ENCODE measurements around the gene C1orf159.
"Not testable (repeated sequence)": the region's sequence is repeated elsewhere in the genome, so short reads cannot be mapped to it uniquely, and the experiment has no call there.

Gene C1orf159

DNA sequence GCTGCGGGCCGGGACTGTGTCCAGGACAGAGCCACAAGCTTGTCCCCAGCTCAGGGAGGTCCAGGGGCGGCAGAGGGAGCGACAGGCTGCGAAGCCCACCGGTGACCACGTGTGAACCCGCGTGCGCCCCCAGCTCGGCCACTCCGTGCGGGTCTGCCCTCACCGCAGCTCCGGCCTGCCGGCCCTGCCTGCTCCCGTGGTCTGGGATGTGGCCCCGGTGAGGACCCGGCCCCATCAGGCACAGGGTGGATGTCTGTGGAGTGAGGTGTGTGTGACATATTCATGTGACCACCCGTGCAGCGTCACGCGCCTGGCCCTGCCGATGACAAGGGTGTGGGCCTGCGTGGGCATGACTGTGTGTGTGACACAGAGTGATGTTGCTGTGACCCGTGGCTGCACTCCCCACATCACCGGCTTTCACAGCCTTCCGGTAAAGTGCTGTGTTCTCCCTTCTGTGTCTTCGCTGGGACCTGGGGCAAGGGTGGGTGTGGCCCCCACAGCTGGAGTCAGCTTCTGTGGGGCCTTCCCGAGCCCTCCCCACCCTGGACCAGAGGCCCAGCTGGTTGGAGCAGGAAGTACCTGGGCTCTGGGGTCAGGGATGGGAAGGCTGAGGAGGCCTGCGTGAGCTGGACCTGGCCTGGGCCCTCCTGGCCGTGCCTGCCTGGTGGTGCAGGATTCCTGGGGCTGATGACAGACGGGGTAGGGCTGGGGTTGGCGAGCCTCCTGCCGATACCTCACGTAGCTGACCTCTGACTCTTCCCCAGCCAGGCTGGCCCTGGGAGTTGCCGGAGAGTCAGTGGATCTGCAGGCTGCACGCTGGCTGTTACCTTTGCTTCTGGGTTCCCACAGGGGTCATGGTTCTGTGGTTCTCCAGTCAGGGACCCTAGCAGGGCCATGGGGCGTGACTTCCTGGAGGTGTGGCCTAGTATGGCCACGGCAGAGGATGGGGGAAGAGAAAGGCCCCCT lies 45.9 kb downstream of the C1orf159 start:
- no peak overlapping the region for H3K27ac ChIP-seq (ENCODE audit: low read length)
- no peak for DNase-seq (ENCODE audit: low read depth, low spot score)
- H3K36me3 ChIP-seq (ENCODE audit: control insufficient read depth, insufficient read depth, low read length): no peaks in the 10 kb centered on the region
- no CpG with 5 or more reads among the region's 40 CpGs for WGBS (ENCODE audit: insufficient coverage, insufficient read length)
- H3K4me1 ChIP-seq (ENCODE audit: control insufficient read depth, insufficient read depth, low read length): peaks cover 5% of the 10 kb centered on the region; the same call in 1 of the 2 replicates
- peak overlapping the region; percentile 70; the same call in 1 of the 2 replicates for H3K4me3 ChIP-seq (ENCODE audit: low read length)
- no peaks in the 10 kb centered on the region for H3K9me3 ChIP-seq (ENCODE audit: control insufficient read depth, insufficient read depth, low read length)
- H3K27me3 ChIP-seq (ENCODE audit: control insufficient read depth, insufficient read depth, low read length): peaks cover 3% of the 10 kb centered on the region; the same call in 1 of the 2 replicates

DNA sequence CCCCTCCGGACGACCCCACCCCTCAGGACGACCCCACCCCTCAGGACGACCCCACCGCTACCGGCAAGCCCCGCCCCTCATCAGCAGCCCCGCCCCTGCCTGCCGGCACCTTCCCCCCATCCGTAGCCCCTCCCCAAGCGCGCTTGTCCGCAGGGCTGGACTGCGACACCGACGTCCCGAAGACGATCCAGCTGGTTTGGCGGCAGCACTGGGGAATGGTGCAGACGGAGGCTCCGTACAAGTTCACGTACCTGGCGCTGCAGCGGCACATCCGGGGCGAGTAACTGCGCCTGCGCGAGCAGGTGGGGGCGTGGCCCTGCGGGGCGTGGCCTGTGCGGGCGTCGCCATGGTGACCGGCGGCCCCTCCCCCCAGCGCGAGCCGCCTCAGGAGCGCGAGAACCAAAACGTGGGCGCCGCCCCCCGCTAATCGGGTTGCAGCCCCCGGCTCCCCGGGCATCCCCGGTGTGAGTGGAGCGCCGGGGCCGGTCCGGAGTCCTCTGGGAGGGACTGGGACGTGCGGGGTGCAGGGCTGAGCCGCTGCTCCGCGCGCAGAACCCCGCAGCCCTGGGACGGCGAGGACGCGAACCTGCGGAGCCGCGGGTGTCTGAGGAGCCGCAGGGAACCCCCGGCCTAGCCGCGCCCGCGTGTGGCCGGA lies 46.7 kb downstream of the C1orf159 start:
- H3K27ac ChIP-seq (ENCODE audit: low read length): no peak overlapping the region
- H3K9me3 ChIP-seq (ENCODE audit: control insufficient read depth, insufficient read depth, low read length): no peaks in the 10 kb centered on the region
- no CpG with 5 or more reads among the region's 75 CpGs for WGBS (ENCODE audit: insufficient coverage, insufficient read length)
- no peaks in the 10 kb centered on the region for H3K36me3 ChIP-seq (ENCODE audit: control insufficient read depth, insufficient read depth, low read length)
- H3K4me3 ChIP-seq (ENCODE audit: low read length): peak overlapping the region; percentile 70; the same call in 1 of the 2 replicates
- peaks cover 7% of the 10 kb centered on the region; the same call in 1 of the 2 replicates for H3K4me1 ChIP-seq (ENCODE audit: control insufficient read depth, insufficient read depth, low read length)
- peaks cover 3% of the 10 kb centered on the region; the same call in 1 of the 2 replicates for H3K27me3 ChIP-seq (ENCODE audit: control insufficient read depth, insufficient read depth, low read length)
- DNase-seq (ENCODE audit: low read depth, low spot score): no peak

DNA sequence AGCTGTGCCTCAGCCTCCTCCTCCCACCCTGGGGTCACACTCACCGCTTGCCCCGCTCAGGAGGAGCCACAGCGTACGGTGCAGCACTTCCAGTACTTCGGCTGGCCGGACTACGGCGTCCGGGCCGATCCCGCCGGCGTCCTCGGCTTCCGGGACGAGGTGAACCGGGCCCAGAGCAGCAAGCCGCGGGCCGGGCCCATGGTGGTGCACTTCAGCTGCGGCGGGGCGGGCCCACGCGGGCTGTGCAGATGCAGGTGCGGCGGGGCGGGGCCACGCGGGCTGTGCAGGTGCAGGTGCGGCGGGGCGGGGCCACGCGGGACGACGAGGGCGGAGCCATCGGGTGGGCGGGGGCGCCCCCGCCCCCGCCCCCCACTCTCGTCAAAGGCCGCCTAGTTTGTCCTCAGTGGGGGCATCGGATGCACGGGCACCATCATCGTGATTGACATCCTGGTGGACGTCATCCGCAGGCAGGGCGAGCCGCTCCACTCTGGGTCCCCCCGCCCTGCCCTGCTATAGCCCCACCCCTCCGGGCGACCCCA lies 47.3 kb downstream of the C1orf159 start:
- Histone ChIP-seq H3K9me3 (ENCODE audit: control insufficient read depth, insufficient read depth, low read length) (no peaks in the 10 kb centered on the region), H3K36me3 (ENCODE audit: control insufficient read depth, insufficient read depth, low read length) (no peaks in the 10 kb centered on the region), H3K27me3 (ENCODE audit: control insufficient read depth, insufficient read depth, low read length) (peaks cover 3% of the 10 kb centered on the region; the same call in 1 of the 2 replicates), H3K4me3 (ENCODE audit: low read length) (peak overlapping the region; percentile 70; the same call in 1 of the 2 replicates), H3K27ac (ENCODE audit: low read length) (no peak overlapping the region), H3K4me1 (ENCODE audit: control insufficient read depth, insufficient read depth, low read length) (peaks cover 12% of the 10 kb centered on the region; the same call in 1 of the 2 replicates)
- no peak for DNase-seq (ENCODE audit: low read depth, low spot score)
- no CpG with 5 or more reads among the region's 55 CpGs for WGBS (ENCODE audit: insufficient coverage, insufficient read length)

DNA sequence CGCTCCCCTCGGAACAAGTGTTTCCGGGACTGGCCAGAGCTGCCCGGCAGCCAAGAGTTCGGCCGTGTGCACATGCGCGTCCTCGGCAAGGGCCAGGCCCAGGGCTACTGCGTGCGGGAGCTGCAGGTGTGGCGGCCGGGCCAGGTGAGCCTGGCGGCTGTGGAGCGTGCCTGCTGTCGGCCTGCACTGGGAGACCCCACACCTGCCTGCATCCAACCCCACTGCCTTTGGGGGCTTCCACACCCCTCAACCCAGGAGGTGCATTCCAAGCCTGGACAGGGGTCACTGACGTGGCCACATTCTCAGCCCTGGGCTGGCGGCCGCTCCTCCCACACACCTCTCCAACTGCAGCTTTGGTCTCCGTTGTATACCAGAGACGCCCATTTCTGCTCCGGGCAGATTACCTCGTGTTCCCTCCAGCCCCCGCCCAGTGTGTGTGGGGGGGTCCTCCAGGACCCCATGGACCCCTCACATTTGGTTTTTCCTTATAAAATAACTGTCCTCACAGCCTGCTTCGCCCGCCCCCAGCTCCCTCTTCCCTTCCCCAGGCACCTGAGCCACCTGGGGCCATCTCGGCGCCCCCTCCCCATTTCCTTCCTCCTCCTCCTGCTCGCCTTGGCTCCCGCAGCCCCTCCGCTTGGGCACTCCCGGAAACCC lies 47.9 kb downstream of the C1orf159 start:
- Histone ChIP-seq H3K27me3 (ENCODE audit: control insufficient read depth, insufficient read depth, low read length) (peaks cover 3% of the 10 kb centered on the region; the same call in 1 of the 2 replicates), H3K27ac (ENCODE audit: low read length) (no peak overlapping the region), H3K4me3 (ENCODE audit: low read length) (peak overlapping the region; percentile 70; the same call in 1 of the 2 replicates)

DNA sequence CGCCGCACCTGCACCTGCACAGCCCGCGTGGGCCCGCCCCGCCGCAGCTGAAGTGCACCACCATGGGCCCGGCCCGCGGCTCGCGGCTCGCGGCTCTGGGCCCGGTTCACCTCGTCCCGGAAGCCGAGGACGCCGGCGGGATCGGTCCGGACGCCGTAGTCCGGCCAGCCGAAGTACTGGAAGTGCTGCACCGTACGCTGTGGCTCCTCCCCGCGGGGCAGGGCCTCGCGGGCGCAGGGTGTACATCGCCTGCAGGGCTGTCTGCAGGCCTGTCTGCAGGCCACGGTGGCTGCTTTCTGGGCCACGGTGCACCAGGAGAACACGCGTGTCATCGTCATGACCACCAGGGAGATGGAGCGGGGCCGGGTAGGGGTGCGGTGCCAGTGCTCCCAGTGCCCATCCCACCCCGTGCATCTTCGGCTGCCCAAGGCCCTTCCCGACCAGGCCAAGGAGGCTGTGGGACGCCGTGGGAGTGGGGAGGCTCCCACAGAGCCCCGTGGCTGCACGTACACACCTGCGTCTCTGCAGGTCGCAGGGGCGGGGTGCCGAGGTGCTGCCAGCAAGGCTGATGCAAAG lies 48.5 kb downstream of the C1orf159 start:
- no peaks in the 10 kb centered on the region for H3K36me3 ChIP-seq (ENCODE audit: control insufficient read depth, insufficient read depth, low read length)
- WGBS (ENCODE audit: insufficient coverage, insufficient read length): no CpG with 5 or more reads among the region's 54 CpGs
- DNase-seq (ENCODE audit: low read depth, low spot score): no peak
- H3K27ac ChIP-seq (ENCODE audit: low read length): no peak overlapping the region
- no peaks in the 10 kb centered on the region for H3K9me3 ChIP-seq (ENCODE audit: control insufficient read depth, insufficient read depth, low read length)
- H3K27me3 ChIP-seq (ENCODE audit: control insufficient read depth, insufficient read depth, low read length): peaks cover 3% of the 10 kb centered on the region; the same call in 1 of the 2 replicates
- peaks cover 12% of the 10 kb centered on the region; the same call in 1 of the 2 replicates for H3K4me1 ChIP-seq (ENCODE audit: control insufficient read depth, insufficient read depth, low read length)
- H3K4me3 ChIP-seq (ENCODE audit: low read length): no peak overlapping the region

More for the DNA sequence above, 47.9 kb downstream of the C1orf159 start:
- H3K9me3 ChIP-seq (ENCODE audit: control insufficient read depth, insufficient read depth, low read length): no peaks in the 10 kb centered on the region
- H3K36me3 ChIP-seq (ENCODE audit: control insufficient read depth, insufficient read depth, low read length): no peaks in the 10 kb centered on the region
- no CpG with 5 or more reads among the region's 32 CpGs for WGBS (ENCODE audit: insufficient coverage, insufficient read length)
- no peak for DNase-seq (ENCODE audit: low read depth, low spot score)
- peaks cover 12% of the 10 kb centered on the region; the same call in 1 of the 2 replicates for H3K4me1 ChIP-seq (ENCODE audit: control insufficient read depth, insufficient read depth, low read length)

DNA sequence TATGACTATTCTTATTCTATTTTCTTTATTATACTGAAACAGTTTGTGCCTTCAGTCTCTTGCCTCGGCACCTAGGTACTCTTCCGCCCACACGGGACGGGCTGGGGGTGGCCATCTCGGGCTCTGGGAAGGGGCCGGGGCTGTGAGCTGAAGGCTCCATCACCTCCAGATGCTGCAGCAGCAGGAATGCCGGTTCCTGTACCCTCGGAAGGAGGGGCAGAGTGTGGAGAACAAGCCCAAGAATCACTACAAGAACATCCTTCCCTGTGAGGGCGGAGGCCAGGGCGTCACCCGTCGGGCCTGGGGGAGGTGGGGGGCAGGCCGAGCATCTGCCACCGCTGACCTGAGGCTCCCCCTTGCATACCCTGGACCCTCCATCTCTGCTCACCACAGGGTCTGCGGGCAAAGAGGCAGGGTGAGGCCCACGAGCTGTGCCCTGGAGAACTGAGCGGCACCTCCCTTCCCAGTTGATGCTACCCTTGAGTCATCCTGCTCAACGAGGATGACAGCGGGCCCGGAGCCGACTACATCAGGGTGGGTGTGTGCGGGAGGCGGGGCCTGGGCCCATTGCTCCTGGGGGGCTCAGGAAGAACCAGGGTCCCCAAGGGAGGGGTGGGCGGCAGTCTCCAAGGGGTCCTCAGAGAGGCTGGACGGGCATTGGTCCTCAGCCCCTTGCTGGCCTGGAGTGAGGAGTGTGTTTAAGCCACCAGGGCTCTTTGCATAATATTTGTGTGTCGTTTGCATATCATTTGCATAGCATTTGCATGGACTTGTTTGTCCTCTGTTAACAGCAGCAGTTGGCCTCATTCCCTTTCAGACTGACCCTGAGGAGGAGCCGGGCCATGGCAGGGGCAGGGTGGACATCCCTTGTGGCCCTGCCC lies 49.2 kb downstream of the C1orf159 start:
- Histone ChIP-seq H3K4me3 (ENCODE audit: low read length) (no peak overlapping the region), H3K27ac (ENCODE audit: low read length) (no peak overlapping the region), H3K9me3 (ENCODE audit: control insufficient read depth, insufficient read depth, low read length) (no peaks in the 10 kb centered on the region), H3K36me3 (ENCODE audit: control insufficient read depth, insufficient read depth, low read length) (no peaks in the 10 kb centered on the region), H3K27me3 (ENCODE audit: control insufficient read depth, insufficient read depth, low read length) (peaks cover 3% of the 10 kb centered on the region; the same call in 1 of the 2 replicates), H3K4me1 (ENCODE audit: control insufficient read depth, insufficient read depth, low read length) (peaks cover 12% of the 10 kb centered on the region; the same call in 1 of the 2 replicates)
- WGBS (ENCODE audit: insufficient coverage, insufficient read length): no CpG with 5 or more reads among the region's 27 CpGs
- DNase-seq (ENCODE audit: low read depth, low spot score): no peak

DNA sequence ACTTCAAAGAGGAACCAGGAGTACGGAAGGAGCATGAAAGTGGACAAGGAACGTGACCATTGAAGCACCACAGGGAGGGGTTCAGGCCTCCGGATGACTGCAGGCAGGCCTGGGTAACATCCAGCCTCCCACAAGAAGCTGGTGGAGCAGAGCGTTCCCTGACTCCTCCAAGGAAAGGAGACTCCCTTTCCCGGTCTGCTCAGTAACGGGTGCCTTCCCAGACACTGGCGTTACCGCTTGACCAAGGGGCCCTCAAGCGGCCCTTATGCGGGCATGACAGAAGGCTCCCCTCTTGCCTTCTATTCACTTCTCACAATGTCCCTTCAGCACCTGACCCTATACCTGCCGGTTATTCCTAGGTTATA lies 50.0 kb downstream of the C1orf159 start:
- H3K4me1 ChIP-seq (ENCODE audit: control insufficient read depth, insufficient read depth, low read length): peaks cover 12% of the 10 kb centered on the region; the same call in 1 of the 2 replicates
- H3K27me3 ChIP-seq (ENCODE audit: control insufficient read depth, insufficient read depth, low read length); H3K9me3 ChIP-seq (ENCODE audit: control insufficient read depth, insufficient read depth, low read length); DNase-seq (ENCODE audit: low read depth, low spot score); H3K4me3 ChIP-seq (ENCODE audit: low read length); H3K36me3 ChIP-seq (ENCODE audit: control insufficient read depth, insufficient read depth, low read length); H3K27ac ChIP-seq (ENCODE audit: low read length): not testable (repeated sequence)
- no CpG with 5 or more reads among the region's 11 CpGs for WGBS (ENCODE audit: insufficient coverage, insufficient read length)

DNA sequence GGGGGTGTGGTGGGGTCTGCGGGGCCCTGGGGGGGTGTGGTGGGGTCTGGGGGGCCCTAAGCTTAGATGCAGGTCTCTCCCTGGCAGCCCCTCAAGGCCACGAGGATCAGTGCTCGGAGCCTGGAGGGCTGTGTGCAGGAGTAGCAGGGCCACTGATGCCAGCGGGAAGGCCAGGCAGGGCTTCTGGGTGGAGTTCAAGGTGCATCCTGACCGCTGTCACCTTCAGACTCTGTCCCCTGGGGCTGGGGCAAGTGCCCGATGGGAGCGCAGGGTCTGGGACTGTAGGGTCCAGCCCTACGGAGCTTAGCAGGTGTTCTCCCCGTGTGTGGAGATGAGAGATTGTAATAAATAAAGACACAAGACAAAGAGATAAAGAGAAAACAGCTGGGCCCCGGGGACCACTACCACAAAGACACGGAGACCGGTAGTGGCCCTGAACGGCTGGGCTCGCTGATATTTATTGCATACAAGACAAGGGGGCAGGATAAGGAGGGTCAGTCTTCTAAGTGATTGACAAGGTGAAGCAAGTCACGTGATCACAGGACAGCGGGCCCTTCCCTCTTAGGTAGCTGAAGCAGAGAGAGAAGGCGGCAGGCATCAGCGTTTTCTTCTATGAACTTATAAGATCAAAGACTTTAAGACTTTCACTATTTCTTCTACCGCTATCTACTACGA lies 50.5 kb downstream of the C1orf159 start:
- H3K27ac ChIP-seq (ENCODE audit: low read length): no peak overlapping the region
- H3K4me3 ChIP-seq (ENCODE audit: low read length): no peak overlapping the region
- whole genome bisulfite sequencing (ENCODE audit: insufficient coverage, insufficient read length): no CpG with 5 or more reads among the region's 20 CpGs
- peaks cover 5% of the 10 kb centered on the region; the same call in 1 of the 2 replicates for H3K27me3 ChIP-seq (ENCODE audit: control insufficient read depth, insufficient read depth, low read length)
- peaks cover 12% of the 10 kb centered on the region; the same call in 1 of the 2 replicates for H3K4me1 ChIP-seq (ENCODE audit: control insufficient read depth, insufficient read depth, low read length)
- no peak for DNase-seq (ENCODE audit: low read depth, low spot score)
- no peaks in the 10 kb centered on the region for H3K9me3 ChIP-seq (ENCODE audit: control insufficient read depth, insufficient read depth, low read length)
- no peaks in the 10 kb centered on the region for H3K36me3 ChIP-seq (ENCODE audit: control insufficient read depth, insufficient read depth, low read length)

Measured in iPS DF 6.9 (cell line).